ENCODE data around the gene UCN2.
"Not testable (repeated sequence)": the region's sequence is repeated elsewhere in the genome, so short reads cannot be mapped to it uniquely, and the experiment has no call there.

UCN2 gene

GRCh38 chr3:48532977-48533337, 30.6 kb downstream of the UCN2 start:
- DNase-seq = no peak

DNA sequence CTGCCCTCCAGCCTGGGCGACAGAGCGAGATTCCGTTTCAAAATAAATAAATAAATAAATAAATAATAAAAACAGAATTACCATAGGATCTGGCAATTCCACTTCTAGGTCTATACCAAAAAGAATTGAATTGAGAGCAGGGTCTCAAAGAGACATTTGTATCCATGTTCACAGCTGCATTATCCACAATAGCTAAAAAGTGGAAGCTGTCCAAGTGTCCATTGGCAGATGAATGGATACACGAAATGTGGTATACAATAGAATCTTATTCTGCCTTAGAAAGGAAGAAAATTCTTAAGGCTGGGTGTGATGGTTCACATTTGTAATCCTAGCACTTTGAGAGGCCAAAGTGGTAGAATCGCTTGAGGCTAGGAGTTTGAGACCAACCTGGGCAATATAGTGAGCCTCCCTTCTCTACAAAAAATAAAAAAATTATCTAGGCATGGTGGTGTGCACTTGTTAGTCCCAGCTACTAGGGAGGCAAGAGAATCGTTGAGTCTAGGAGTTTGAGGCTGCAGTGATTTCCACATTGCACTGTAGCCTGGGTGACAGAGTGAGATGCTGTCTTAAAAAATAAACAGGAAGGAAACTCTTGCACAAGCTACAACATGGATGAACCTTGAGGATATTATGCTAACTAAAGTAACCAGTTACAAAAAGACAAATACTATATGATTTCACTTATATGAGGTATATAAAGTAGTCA, 31.2 kb downstream of the UCN2 start:
- DNase-seq = no peak

GRCh38 chr3:48530701-48531100, 32.9 kb downstream of the UCN2 start:
- not testable (repeated sequence) for DNase-seq

- DNase-seq = no peak
Measured at GRCh38 chr3:48528754-48529153, 34.8 kb downstream of the UCN2 start.

DNA sequence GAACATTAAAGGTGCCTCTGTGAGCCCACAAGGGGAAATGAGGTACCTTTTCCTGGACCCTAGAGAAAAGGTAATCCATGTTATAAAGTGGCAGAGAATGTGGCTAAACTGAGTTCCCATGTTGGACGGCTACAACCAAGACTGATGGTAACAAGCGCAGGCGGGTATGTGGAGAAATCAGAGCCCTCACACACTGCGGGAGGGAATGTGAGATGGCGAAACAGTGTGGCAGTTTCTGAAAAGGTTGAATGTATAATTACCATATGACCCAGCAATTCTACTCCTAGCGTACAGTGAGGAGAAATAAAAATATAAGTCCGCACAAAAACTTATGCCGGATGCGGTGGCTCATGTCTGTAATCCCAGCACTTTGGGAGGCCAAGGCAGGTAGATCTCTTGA, 35.5 kb downstream of the UCN2 start:
- no peak for DNase-seq

- DNase-seq = no peak
Measured at GRCh38 chr3:48524970-48525369, 38.6 kb downstream of the UCN2 start.

- no peak for DNase-seq
Measured at GRCh38 chr3:48521635-48522034, 41.9 kb downstream of the UCN2 start.

GRCh38 chr3:48519277-48519643, 44.3 kb downstream of the UCN2 start:
- no peak for DNase-seq

- no peak for DNase-seq
Measured at GRCh38 chr3:48518638-48519276, 44.8 kb downstream of the UCN2 start.

GRCh38 chr3:48518069-48518468, 45.5 kb downstream of the UCN2 start:
- DNase-seq = no peak

DNA sequence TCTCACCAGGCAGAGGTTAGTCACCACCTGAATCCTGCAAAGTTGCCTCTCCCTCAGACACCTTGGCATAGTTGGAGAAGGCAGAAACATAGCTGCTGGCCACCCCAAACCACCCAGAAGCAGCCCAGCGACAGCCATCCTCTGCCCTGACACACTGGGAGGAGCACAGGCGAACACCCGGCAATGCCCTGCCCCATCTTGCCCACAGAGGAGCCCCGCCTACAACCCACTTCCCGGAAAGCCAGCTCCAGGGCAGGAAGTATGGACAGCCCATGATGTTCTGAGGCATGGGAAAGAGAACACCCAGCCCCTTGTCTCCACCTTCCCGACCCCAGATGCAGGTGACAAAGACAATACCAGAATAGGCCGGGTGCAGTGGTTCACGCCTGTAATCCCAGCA, 47.0 kb downstream of the UCN2 start:
- DNase-seq = no peak

DNA sequence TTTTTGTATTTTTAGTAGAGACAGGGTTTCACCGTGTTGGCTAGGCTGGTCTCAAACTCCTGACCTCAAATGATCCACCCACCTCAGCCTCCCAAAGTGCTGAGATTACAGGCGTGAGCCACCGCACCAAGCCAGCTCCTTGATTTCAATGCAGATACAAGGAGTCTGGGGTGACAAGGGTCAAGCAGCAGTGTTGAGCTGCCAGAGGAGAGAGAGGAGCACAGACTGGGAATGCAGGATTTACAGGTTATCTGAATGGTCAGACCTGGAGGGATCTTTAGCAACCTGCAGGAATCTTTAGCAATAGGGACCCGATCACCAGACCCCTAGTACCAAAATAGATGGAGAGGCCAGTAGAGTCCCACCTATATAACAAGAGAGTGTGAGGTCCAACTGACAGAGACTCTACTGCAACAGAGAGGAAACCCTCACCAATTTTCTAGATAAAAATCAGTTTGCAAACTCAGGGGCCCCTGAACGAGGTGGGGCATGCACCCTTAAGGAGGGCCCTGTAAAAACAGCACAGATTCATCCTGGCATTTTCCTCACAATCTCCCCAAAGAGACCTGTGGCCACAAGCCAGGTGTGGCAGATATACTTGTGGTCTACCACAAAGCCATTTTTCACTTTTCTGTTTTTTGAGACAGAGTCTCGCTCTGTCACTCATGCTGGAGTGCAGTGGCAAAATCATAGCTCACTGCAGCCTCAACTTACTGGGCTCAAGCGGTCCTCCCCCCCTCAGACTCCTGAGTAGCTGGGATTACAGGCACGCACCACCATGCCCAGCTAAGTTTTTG, 49.0 kb downstream of the UCN2 start:
- no peak for DNase-seq
